Measurements from ENCODE around the gene HYAL2.

HYAL2 gene

GRCh38 chr3:50299638-50299928 is 23.0 kb downstream of the HYAL2 start:
- H3K4me1 Mint-ChIP-seq = peaks cover 25 to 43% of the 10 kb centered on the region in 2 donors
- ATAC-seq (replicated peaks) (no peak), DNase-seq (no peak)
- H3K27ac Mint-ChIP-seq = peak overlapping the region; percentile 100
- H3K27me3 Mint-ChIP-seq = no peaks in the 10 kb centered on the region
- H3K4me3 Mint-ChIP-seq = peak overlapping the region; percentile 98
- no peaks in the 10 kb centered on the region for H3K9me3 Mint-ChIP-seq
- peaks cover 14 to 21% of the 10 kb centered on the region in 2 donors for H3K36me3 Mint-ChIP-seq

GRCh38 chr3:50298836-50299637 is 23.5 kb downstream of the HYAL2 start, which contains the start of the genes HYAL3 and NAA80:
TSS of gene HYAL3 (minus strand) at chr3:50299405. CDS start at chr3:50295602, 3,803 bp downstream.
TSS of gene NAA80 (minus strand) at chr3:50299405. CDS start at chr3:50297463, 1,942 bp downstream.
- peak; percentile 98 for DNase-seq
- no peaks in the 10 kb centered on the region for H3K9me3 Mint-ChIP-seq

GRCh38 chr3:50297896-50298725 is 24.4 kb downstream of the HYAL2 start:
- Mint-ChIP-seq H3K9me3 (no peaks in the 10 kb centered on the region), H3K36me3 (peaks cover 14 to 21% of the 10 kb centered on the region in 2 donors), H3K27me3 (no peaks in the 10 kb centered on the region)

More at GRCh38 chr3:50298836-50299637, 23.5 kb downstream of the HYAL2 start, which contains the start of the genes HYAL3 and NAA80:
- Mint-ChIP-seq H3K4me1 (peaks cover 24 to 41% of the 10 kb centered on the region in 2 donors), H3K27me3 (no peaks in the 10 kb centered on the region), H3K36me3 (peaks cover 14 to 21% of the 10 kb centered on the region in 2 donors), H3K4me3 (peak within 1 kb of the TSS; percentile 98), H3K27ac (peak within 1 kb of the TSS; percentile 100)
- peak; percentile 87 to 91 for ATAC-seq (replicated peaks)

GRCh38 chr3:50297384-50297775 is 25.2 kb downstream of the HYAL2 start:
- H3K4me1 Mint-ChIP-seq = peaks cover 32 to 51% of the 10 kb centered on the region in 2 donors
- H3K27ac Mint-ChIP-seq = peak overlapping the region; percentile 81

More at GRCh38 chr3:50297896-50298725, 24.4 kb downstream of the HYAL2 start:
- peak overlapping the region; percentile 100 for H3K27ac Mint-ChIP-seq
- peak overlapping the region; percentile 98 for H3K4me3 Mint-ChIP-seq
- H3K4me1 Mint-ChIP-seq = peaks cover 26 to 43% of the 10 kb centered on the region in 2 donors
- no peak for DNase-seq
- no peak for ATAC-seq (replicated peaks)

GRCh38 chr3:50296721-50297383 is 25.7 kb downstream of the HYAL2 start:
- Mint-ChIP-seq H3K27me3 (no peaks in the 10 kb centered on the region), H3K4me1 (peaks cover 31 to 52% of the 10 kb centered on the region in 2 donors), H3K9me3 (no peaks in the 10 kb centered on the region), H3K27ac (peak overlapping the region; percentile 81), H3K4me3 (peak overlapping the region in 1 of 2 donors; percentile 40), H3K36me3 (peaks cover 14 to 29% of the 10 kb centered on the region in 2 donors)
- no peak for ATAC-seq (replicated peaks)
- DNase-seq = no peak

More at GRCh38 chr3:50297384-50297775, 25.2 kb downstream of the HYAL2 start:
- Mint-ChIP-seq H3K36me3 (peaks cover 14 to 28% of the 10 kb centered on the region in 2 donors), H3K9me3 (no peaks in the 10 kb centered on the region), H3K27me3 (no peaks in the 10 kb centered on the region), H3K4me3 (peak overlapping the region in 1 of 2 donors; percentile 34)
- ATAC-seq (replicated peaks) = no peak
- no peak for DNase-seq

GRCh38 chr3:50295553-50296431 is 26.8 kb downstream of the HYAL2 start:
- ATAC-seq (replicated peaks) (no peak), DNase-seq (no peak)
- no peaks in the 10 kb centered on the region for H3K9me3 Mint-ChIP-seq
- peaks cover 31 to 56% of the 10 kb centered on the region in 2 donors for H3K4me1 Mint-ChIP-seq
- H3K36me3 Mint-ChIP-seq = peaks cover 20 to 35% of the 10 kb centered on the region in 2 donors
- H3K27me3 Mint-ChIP-seq = no peaks in the 10 kb centered on the region
- peak overlapping the region; percentile 37 for H3K27ac Mint-ChIP-seq
- H3K4me3 Mint-ChIP-seq = no peak overlapping the region

GRCh38 chr3:50294492-50295403 is 27.8 kb downstream of the HYAL2 start:
- ATAC-seq (replicated peaks) (no peak), DNase-seq (no peak)
- H3K27me3 Mint-ChIP-seq = no peaks in the 10 kb centered on the region
- no peaks in the 10 kb centered on the region for H3K9me3 Mint-ChIP-seq
- H3K4me3 Mint-ChIP-seq = no peak overlapping the region
- H3K4me1 Mint-ChIP-seq = peaks cover 28 to 51% of the 10 kb centered on the region in 2 donors
- no peak overlapping the region for H3K27ac Mint-ChIP-seq
- H3K36me3 Mint-ChIP-seq = peaks cover 22 to 36% of the 10 kb centered on the region in 2 donors

GRCh38 chr3:50294089-50294488 is 28.5 kb downstream of the HYAL2 start:
- no peak overlapping the region for H3K4me3 Mint-ChIP-seq
- peaks cover 27 to 50% of the 10 kb centered on the region in 2 donors for H3K4me1 Mint-ChIP-seq
- H3K27ac Mint-ChIP-seq = no peak overlapping the region
- no peaks in the 10 kb centered on the region for H3K9me3 Mint-ChIP-seq
- ATAC-seq (replicated peaks) = no peak
- H3K27me3 Mint-ChIP-seq = no peaks in the 10 kb centered on the region
- H3K36me3 Mint-ChIP-seq = peaks cover 25 to 40% of the 10 kb centered on the region in 2 donors
- DNase-seq = no peak

GRCh38 chr3:50293079-50293801 is 29.3 kb downstream of the HYAL2 start:
- ATAC-seq (replicated peaks) = no peak
- H3K4me3 Mint-ChIP-seq = peak overlapping the region; percentile 89 to 96

GRCh38 chr3:50292159-50293078 is 30.1 kb downstream of the HYAL2 start, which contains the start of gene IFRD2:
TSS of gene IFRD2 (minus strand) at chr3:50292429. CDS start at chr3:50292274, 155 bp downstream.
- peaks cover 22 to 39% of the 10 kb centered on the region in 2 donors for H3K4me1 Mint-ChIP-seq
- DNase-seq (peak; percentile 95), ATAC-seq (replicated peaks) (peak; percentile 98)
- no peaks in the 10 kb centered on the region for H3K9me3 Mint-ChIP-seq
- H3K27ac Mint-ChIP-seq = peak within 1 kb of the TSS; percentile 96
- peaks cover 31 to 52% of the 10 kb centered on the region in 2 donors for H3K36me3 Mint-ChIP-seq
- H3K27me3 Mint-ChIP-seq = no peaks in the 10 kb centered on the region
- H3K4me3 Mint-ChIP-seq = peak within 1 kb of the TSS; percentile 89 to 96

More at GRCh38 chr3:50293079-50293801, 29.3 kb downstream of the HYAL2 start:
- DNase-seq = no peak
- Mint-ChIP-seq H3K9me3 (no peaks in the 10 kb centered on the region), H3K4me1 (peaks cover 25 to 47% of the 10 kb centered on the region in 2 donors), H3K27me3 (no peaks in the 10 kb centered on the region), H3K36me3 (peaks cover 32 to 46% of the 10 kb centered on the region in 2 donors), H3K27ac (peak overlapping the region; percentile 96)

GRCh38 chr3:50290161-50290641 is 32.3 kb downstream of the HYAL2 start:
- Mint-ChIP-seq H3K27ac (no peak overlapping the region), H3K4me3 (peak overlapping the region; percentile 16 to 96), H3K36me3 (peaks cover 29 to 49% of the 10 kb centered on the region in 2 donors), H3K27me3 (no peaks in the 10 kb centered on the region), H3K9me3 (no peaks in the 10 kb centered on the region), H3K4me1 (peaks cover 20 to 24% of the 10 kb centered on the region in 2 donors)
- no peak for ATAC-seq (replicated peaks)
- DNase-seq = no peak

Measured in stimulated activated naive B cell treated with anti-CD40 and anti-IgM and Interleukin-4, amounts not matched to agents 10 μg/mL and 1 μg/mL and 100 μg/mL, for 72 hours (primary cell).